Lower leg skin (tissue), 4 donors: Measurements from ENCODE around the gene C1QTNF8. TPM values are rescaled to one million over a fixed set of nuclear protein-coding genes. Genes with fewer than 3 reads are reported as not detected.

Experiments
- DNase-seq, 2 donors: peaks; one replicate each; pipeline ENCODE4 v3.0.0-alpha.2; 2019; ENCODE audit warnings: low spot score in 2 of 2
- H3K4me3 ChIP-seq: fragments of 200-600 bp; sonication (generic); 2 replicates; pipeline ENCODE4 v1.5.1; 2017; ENCODE audit warnings: mild to moderate bottlenecking, low read depth; ENCODE audit not compliant: poor library complexity, severe bottlenecking
- CTCF ChIP-seq, 3 donors: fragments of 450-650 bp; IDR thresholded peaks; one replicate each; pipeline ENCODE4 v1.5.1; 2016; ENCODE audit warnings: antibody characterized with exemption in 3 of 3, mild to moderate bottlenecking in 3 of 3, moderate library complexity in 2 of 3
- POLR2A ChIP-seq, 2 donors: fragments of 450-650 bp; IDR thresholded peaks; one replicate each; pipeline ENCODE4 v1.6.1; 2016 to 2017; ENCODE audit warnings: antibody characterized with exemption in 2 of 2, mild to moderate bottlenecking in 1 of 2, moderate library complexity in 1 of 2
- WGBS, 2 donors: methylation state at CpG; one replicate each; pipeline ENCODE4 v1.1.5; 2018; 5-methylcytosine and 5-hydroxymethylcytosine counted together
- intact Hi-C: fragments of 100-400 bp; cut with DNase I; formaldehyde crosslinking; loops from one replicate; pipeline ENCODE4 v1.15.0; 2023; ENCODE audit warnings: low total_unique reads
- total RNA-seq, 4 donors: library from RNA; depleted of rRNA; stranded (reverse); fragments of >200 nt; gene quantifications; one replicate each; pipeline ENCODE4 v1.1.0, GENCODE V29; 2016

The C1QTNF8 gene
- total RNA-seq, 4 donors from 2014 or later, result not detected

- WGBS, 2 donors, result 86 to 88% methylated on average over 6 to 7 of the region's 11 CpGs
- TF ChIP-seq CTCF (IDR thresholded peaks at IDR 0.05) (no peak), POLR2A (IDR thresholded peaks at IDR 0.05) (no peak)
- no peak for DNase-seq
- intact Hi-C loops, result loop anchor here (10.0 kb wide), 1 partner anchor 105 kb away; no protein-coding TSS in a partner anchor
- no peak overlapping the region for H3K4me3 ChIP-seq
Observed at GRCh38 chr16:1049976-1050247, 46.1 kb downstream of the C1QTNF8 start.

DNA sequence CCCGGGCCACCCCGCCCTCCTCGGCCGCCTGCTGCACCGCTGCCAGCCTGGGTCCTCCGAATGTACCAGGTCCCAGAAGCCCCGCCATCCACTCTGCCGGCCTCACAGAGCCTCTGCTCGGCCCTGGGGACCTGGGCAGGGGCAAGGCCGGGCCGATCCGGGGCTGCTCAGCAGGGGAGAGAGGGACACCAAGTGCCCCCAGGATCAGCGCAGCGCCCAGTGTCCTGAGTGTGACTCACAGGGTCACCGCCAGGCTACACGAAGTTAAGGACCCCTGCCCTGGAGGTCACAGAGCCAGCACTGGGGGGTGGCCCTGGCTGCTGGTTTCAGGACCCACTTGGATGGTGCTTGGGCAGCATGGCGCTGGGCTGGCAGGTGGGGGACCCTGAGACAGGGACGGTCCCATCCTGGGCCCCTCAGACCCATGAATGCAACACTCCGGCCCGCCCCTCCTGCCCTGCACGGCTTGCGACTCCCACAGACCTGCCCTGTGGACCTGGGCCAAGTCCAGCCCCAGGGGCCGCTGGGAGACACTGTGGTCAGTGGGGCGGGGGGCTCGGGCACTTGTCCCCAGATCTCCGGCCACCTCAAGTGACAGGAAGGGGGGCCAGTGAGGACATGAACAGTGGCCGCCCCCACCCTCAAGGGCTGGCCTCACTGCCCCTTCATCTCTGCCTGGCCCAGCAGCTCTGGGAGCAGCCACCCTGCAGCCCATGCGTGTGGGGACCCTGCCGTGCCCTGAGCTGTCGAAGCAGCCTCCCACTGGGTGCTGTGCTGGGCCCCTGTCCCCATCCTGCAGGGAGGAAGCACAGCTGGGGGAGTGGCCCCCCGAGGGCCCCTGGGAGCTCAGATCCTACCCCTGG is 46.7 kb downstream of the C1QTNF8 start:
- 82 to 85% methylated on average over 20 to 25 of the region's 31 CpGs for WGBS, 2 donors
- TF ChIP-seq CTCF (IDR thresholded peaks at IDR 0.05), result no peak
- TF ChIP-seq POLR2A (IDR thresholded peaks at IDR 0.05), result no peak
- DNase-seq, result no peak
- intact Hi-C loops, result loop anchor here (10.0 kb wide), 1 partner anchor 105 kb away; no protein-coding TSS in a partner anchor
- H3K4me3 ChIP-seq, result no peak overlapping the region

- DNase-seq, result no peak
Observed at GRCh38 chr16:1048442-1049112, 47.5 kb downstream of the C1QTNF8 start.

GRCh38 chr16:1047801-1048200 is 48.2 kb downstream of the C1QTNF8 start:
- intact Hi-C loops, result loop anchor here (10.0 kb wide), 1 partner anchor 103 kb away; no protein-coding TSS in a partner anchor
- H3K4me3 ChIP-seq, result no peak overlapping the region
- DNase-seq, result no peak
- TF ChIP-seq CTCF (IDR thresholded peaks at IDR 0.05), result no peak
- no peak for TF ChIP-seq POLR2A (IDR thresholded peaks at IDR 0.05)
- 66 to 81% methylated on average over 10 to 11 of the region's 16 CpGs for WGBS, 2 donors

More at GRCh38 chr16:1048442-1049112, 47.5 kb downstream of the C1QTNF8 start:
- intact Hi-C loops, result loop anchor here (10.0 kb wide), 1 partner anchor 104 kb away; no protein-coding TSS in a partner anchor
- TF ChIP-seq POLR2A (IDR thresholded peaks at IDR 0.05), result no peak
- TF ChIP-seq CTCF (IDR thresholded peaks at IDR 0.05), result no peak
- H3K4me3 ChIP-seq, result no peak overlapping the region
- 31 to 49% methylated on average over 15 to 27 of the region's 37 CpGs for WGBS, 2 donors

- no peak for TF ChIP-seq POLR2A (IDR thresholded peaks at IDR 0.05)
- no peak for TF ChIP-seq CTCF (IDR thresholded peaks at IDR 0.05)
- H3K4me3 ChIP-seq, result no peak overlapping the region
- WGBS, 2 donors, result 80 to 88% methylated on average over 9 of the region's 9 CpGs
- intact Hi-C loops, result loop anchor here (10.0 kb wide), 1 partner anchor 102 kb away; no protein-coding TSS in a partner anchor
- no peak for DNase-seq
Observed at GRCh38 chr16:1047123-1047522, 48.9 kb downstream of the C1QTNF8 start.
